Neuronal stem cell (in vitro differentiated cells): ENCODE results near the gene ATP11C.
"Not testable (repeated sequence)": the region's sequence is repeated elsewhere in the genome, so short reads cannot be mapped to it uniquely, and the experiment has no call there.

Source experiments
- DNase-seq: peaks from one replicate; pipeline ENCODE4 v3.0.0-alpha.2; 2013; ENCODE audit warnings: low spot score
- H2AFZ ChIP-seq: one replicate; pipeline ENCODE4 v1.6.1; 2013; ENCODE audit warnings: mild to moderate bottlenecking, low read length, inconsistent platforms
- H2AK5ac ChIP-seq: 2 replicates; pipeline ENCODE4 v1.6.1; 2013; ENCODE audit warnings: low read depth, mild to moderate bottlenecking, inconsistent platforms, low read length, moderate library complexity, mixed read lengths
- H2BK120ac ChIP-seq: 2 replicates; pipeline ENCODE4 v1.6.1; 2013; ENCODE audit warnings: low read depth, mild to moderate bottlenecking, inconsistent platforms, low read length, moderate library complexity, mixed read lengths
- H2BK12ac ChIP-seq: one replicate; pipeline ENCODE4 v1.6.1; 2013; ENCODE audit warnings: low read length, inconsistent platforms
- H2BK15ac ChIP-seq: 2 replicates; pipeline ENCODE4 v1.6.1; 2013; ENCODE audit warnings: mild to moderate bottlenecking, low read length, inconsistent platforms, mixed read lengths
- H2BK5ac ChIP-seq: one replicate; pipeline ENCODE4 v1.6.1; 2013; ENCODE audit warnings: inconsistent platforms, mild to moderate bottlenecking, low read length, moderate library complexity
- H3K14ac ChIP-seq: one replicate; pipeline ENCODE4 v1.6.1; 2013; ENCODE audit warnings: low read length, inconsistent platforms
- H3K18ac ChIP-seq: 2 replicates; pipeline ENCODE4 v1.6.1; 2013; ENCODE audit warnings: low read length, inconsistent platforms
- H3K23ac ChIP-seq: 2 replicates; pipeline ENCODE4 v1.6.1; 2013; ENCODE audit warnings: low read depth, mild to moderate bottlenecking, mixed read lengths, low read length, inconsistent platforms; ENCODE audit not compliant: poor library complexity
- H3K27ac ChIP-seq: replicated peaks from 3 replicates; pipeline ENCODE4 v1.5.1; 2013; ENCODE audit warnings: low read length, inconsistent platforms
- H3K27me3 ChIP-seq, 3 experiments: 2 replicates each; pipeline ENCODE4 v1.6.1; 2013; ENCODE audit warnings: low read length in 3 of 3, mild to moderate bottlenecking in 2 of 3, inconsistent platforms in 1 of 3, low read depth in 1 of 3, mixed read lengths in 1 of 3, moderate library complexity in 1 of 3; ENCODE audit not compliant: control insufficient read depth in 3 of 3, insufficient read depth in 3 of 3
- H3K36me3 ChIP-seq, 2 donors: replicated peaks in 1 of 2; 2 replicates each; pipeline ENCODE4 v1.6.1; 2013; ENCODE audit warnings: low read length in 2 of 2; ENCODE audit not compliant: control insufficient read depth in 2 of 2, insufficient read depth in 2 of 2
- H3K4ac ChIP-seq: 2 replicates; pipeline ENCODE4 v1.6.1; 2013; ENCODE audit warnings: inconsistent platforms, mild to moderate bottlenecking, low read length, moderate library complexity
- H3K4me1 ChIP-seq, 2 donors: 1 replicate in 1 of 2; 2 replicates in 1 of 2; pipeline ENCODE4 v1.6.1; 2013; ENCODE audit warnings: low read length in 2 of 2, low read depth in 1 of 2; ENCODE audit not compliant: control insufficient read depth in 2 of 2, insufficient read depth in 1 of 2
- H3K4me2 ChIP-seq: one replicate; pipeline ENCODE4 v1.6.1; 2013; ENCODE audit warnings: mild to moderate bottlenecking, low read length, inconsistent platforms; ENCODE audit not compliant: insufficient read depth, poor library complexity, severe bottlenecking
- H3K4me3 ChIP-seq, 2 donors: 2 replicates each; pipeline ENCODE4 v1.5.1; 2013; ENCODE audit warnings: low read length in 2 of 2, mild to moderate bottlenecking in 2 of 2, inconsistent platforms in 1 of 2, moderate library complexity in 1 of 2
- H3K79me1 ChIP-seq: one replicate; pipeline ENCODE4 v1.6.1; 2013; ENCODE audit warnings: low read depth, mild to moderate bottlenecking, inconsistent platforms, low read length, moderate library complexity
- H3K9ac ChIP-seq: one replicate; pipeline ENCODE4 v1.6.1; 2013; ENCODE audit warnings: mild to moderate bottlenecking, low read depth, low read length, inconsistent platforms; ENCODE audit not compliant: poor library complexity
- H3K9me3 ChIP-seq, 2 donors: replicated peaks in 1 of 2; 2 replicates each; pipeline versions ENCODE3 to v1.6.1; 2013; ENCODE audit warnings: low read length in 2 of 2, mild to moderate bottlenecking in 2 of 2, inconsistent platforms in 1 of 2, low read depth in 1 of 2, mixed read lengths in 1 of 2, moderate library complexity in 1 of 2; ENCODE audit not compliant: control insufficient read depth in 2 of 2, insufficient read depth in 1 of 2
- H4K8ac ChIP-seq: one replicate; pipeline ENCODE4 v1.6.1; 2013; ENCODE audit warnings: low read depth, mild to moderate bottlenecking, inconsistent platforms, low read length, moderate library complexity
- H4K91ac ChIP-seq: one replicate; pipeline ENCODE4 v1.6.1; 2013; ENCODE audit warnings: low read length, low read depth, mild to moderate bottlenecking, inconsistent platforms; ENCODE audit not compliant: poor library complexity
- WGBS, 2 donors: extraction: QIAGEN DNeasy Blood & Tissue Kit; methylation state at CpG; one replicate each; pipeline ENCODE4 v1.1.7; 2013; ENCODE audit warnings: missing lambda C conversion rate in 2 of 2, mixed read lengths in 1 of 2; ENCODE audit not compliant: insufficient read length in 2 of 2, insufficient replicate concordance in 1 of 2; ENCODE audit errors: extremely low coverage in 2 of 2; 5-methylcytosine and 5-hydroxymethylcytosine counted together

Gene ATP11C

DNA sequence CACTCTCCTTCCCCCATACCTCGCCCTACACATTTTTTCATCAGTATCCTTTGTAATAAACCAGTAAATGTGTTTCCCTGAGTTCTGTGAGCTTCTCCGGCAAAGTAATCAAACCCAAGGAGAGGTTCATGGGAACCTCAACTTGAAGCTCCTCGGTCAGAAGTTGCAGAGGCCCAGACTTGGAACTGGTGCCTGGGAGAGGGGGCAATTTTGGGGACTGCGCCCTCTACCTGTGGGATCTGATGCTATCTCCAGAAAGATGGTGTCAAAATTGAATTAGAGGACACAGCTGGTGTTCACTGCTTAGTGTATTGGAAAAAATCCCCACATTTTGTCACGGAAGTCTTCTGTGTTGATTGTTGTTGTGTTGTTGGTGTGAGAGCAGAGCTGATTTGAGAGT lies 70.6 kb downstream of the ATP11C start:
- H2BK12ac ChIP-seq = no peak overlapping the region
- no CpG with 5 or more reads among the region's 5 CpGs for WGBS, 2 donors
- no peaks in the 10 kb centered on the region for H3K4me1 ChIP-seq
- H3K9ac ChIP-seq = no peak overlapping the region
- H2AK5ac ChIP-seq = no peak overlapping the region
- no peaks in the 10 kb centered on the region for H3K79me1 ChIP-seq
- H3K27ac ChIP-seq = no peak overlapping the region
- H3K4me2 ChIP-seq = no peak overlapping the region
- no peak overlapping the region for H2AFZ ChIP-seq
- no peak overlapping the region for H2BK120ac ChIP-seq
- no peak overlapping the region for H4K91ac ChIP-seq
- no peak overlapping the region for H3K4ac ChIP-seq
- H3K36me3 ChIP-seq = no peaks in the 10 kb centered on the region
- H3K18ac ChIP-seq = no peak overlapping the region
- no peak for DNase-seq
- no peak overlapping the region for H3K14ac ChIP-seq
- no peak overlapping the region for H2BK5ac ChIP-seq
- no peak overlapping the region for H3K4me3 ChIP-seq
- H3K27me3 ChIP-seq = no peaks in the 10 kb centered on the region
- H3K23ac ChIP-seq = no peak overlapping the region
- H3K9me3 ChIP-seq = no peaks in the 10 kb centered on the region
- H2BK15ac ChIP-seq = no peak overlapping the region
- no peak overlapping the region for H4K8ac ChIP-seq

DNA sequence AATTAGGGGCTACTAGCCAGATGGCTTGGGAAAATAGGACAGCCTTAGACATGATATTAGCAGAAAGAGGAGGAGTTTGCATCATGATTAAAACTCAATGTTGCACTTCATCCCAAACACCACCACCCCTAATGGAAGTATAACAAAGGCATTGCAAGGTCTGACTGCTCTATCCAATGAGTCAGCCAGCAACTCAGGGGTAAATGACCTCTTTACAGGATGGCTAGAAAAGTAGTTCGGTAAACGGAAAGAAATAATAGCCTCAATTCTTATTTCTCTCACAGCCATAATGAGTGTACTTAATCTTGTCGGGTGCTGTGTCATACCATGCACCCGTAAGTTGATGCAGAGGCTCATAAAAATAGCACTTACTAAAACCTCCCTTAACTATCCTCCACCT lies 76.0 kb downstream of the ATP11C start:
- not testable (repeated sequence) for H3K4me1 ChIP-seq, H3K79me1 ChIP-seq, DNase-seq, H3K27ac ChIP-seq, H2AK5ac ChIP-seq, H3K18ac ChIP-seq, H3K9me3 ChIP-seq, H2AFZ ChIP-seq, H3K4me2 ChIP-seq, H3K14ac ChIP-seq, H2BK15ac ChIP-seq, H3K9ac ChIP-seq, H3K27me3 ChIP-seq, H3K4ac ChIP-seq, H2BK5ac ChIP-seq, H2BK12ac ChIP-seq, H3K23ac ChIP-seq, H3K4me3 ChIP-seq, H3K36me3 ChIP-seq, H4K91ac ChIP-seq, H4K8ac ChIP-seq, H2BK120ac ChIP-seq
- no CpG with 5 or more reads among the region's 4 CpGs for WGBS, 2 donors

DNA sequence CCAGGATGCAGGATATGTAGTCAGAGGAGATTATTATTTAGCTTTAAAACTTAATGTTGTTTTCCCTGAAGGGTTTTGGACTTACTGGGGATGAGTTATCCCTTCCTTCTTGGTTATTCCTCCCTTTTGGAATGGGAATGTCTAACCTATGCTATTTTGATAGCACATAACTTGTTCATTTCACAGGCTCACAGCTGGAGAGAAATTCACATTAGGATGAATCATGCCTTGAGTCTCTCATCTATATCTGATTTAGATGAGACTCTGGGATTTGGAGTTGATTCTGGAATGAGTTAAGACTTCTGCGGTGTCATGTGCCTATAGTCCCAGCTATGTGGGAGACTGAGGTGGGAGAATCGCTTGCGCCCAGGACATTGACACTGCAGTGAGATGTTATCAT lies 81.1 kb downstream of the ATP11C start:
- H2BK5ac ChIP-seq = no peak overlapping the region
- H3K27ac ChIP-seq = no peak overlapping the region
- no peak overlapping the region for H3K4me2 ChIP-seq
- H4K91ac ChIP-seq = no peak overlapping the region
- no peak overlapping the region for H3K18ac ChIP-seq
- no peak overlapping the region for H2AK5ac ChIP-seq
- H2AFZ ChIP-seq = no peak overlapping the region
- H3K4me1 ChIP-seq = peaks cover 0 to 6% of the 10 kb centered on the region in 2 donors
- H3K23ac ChIP-seq = no peak overlapping the region
- no peak overlapping the region for H2BK15ac ChIP-seq
- H3K9ac ChIP-seq = no peak overlapping the region
- no CpG with 5 or more reads among the region's 3 CpGs for WGBS, 2 donors
- H3K4ac ChIP-seq = no peak overlapping the region
- no peak overlapping the region for H2BK120ac ChIP-seq
- DNase-seq = no peak
- peaks cover 2% of the 10 kb centered on the region for H3K79me1 ChIP-seq
- H2BK12ac ChIP-seq = no peak overlapping the region
- no peaks in the 10 kb centered on the region for H3K9me3 ChIP-seq
- H3K4me3 ChIP-seq = no peak overlapping the region
- H4K8ac ChIP-seq = no peak overlapping the region
- H3K14ac ChIP-seq = no peak overlapping the region
- H3K27me3 ChIP-seq = no peaks in the 10 kb centered on the region
- no peaks in the 10 kb centered on the region for H3K36me3 ChIP-seq

DNA sequence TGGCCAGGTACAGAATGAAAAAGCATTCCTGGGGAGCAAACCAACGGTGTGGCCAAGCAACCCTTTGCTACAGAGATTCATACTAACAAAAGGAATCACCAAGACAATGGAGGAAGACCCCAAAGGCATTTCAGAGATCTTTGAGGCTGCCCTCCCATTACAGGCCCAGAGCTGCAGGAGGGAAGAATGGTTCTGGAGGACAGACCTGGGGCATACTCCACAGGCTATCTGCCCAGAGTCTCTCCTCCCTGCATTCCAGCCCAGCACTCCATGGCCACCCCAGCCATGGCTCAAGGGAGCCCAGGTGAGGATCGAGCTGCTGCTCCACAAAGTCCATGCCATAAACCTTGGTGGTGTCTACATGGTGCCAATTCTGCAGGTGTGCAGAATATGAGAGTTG lies 81.9 kb downstream of the ATP11C start:
- no peak overlapping the region for H2BK12ac ChIP-seq
- H3K27ac ChIP-seq = no peak overlapping the region
- peaks cover 0 to 6% of the 10 kb centered on the region in 2 donors for H3K4me1 ChIP-seq
- H3K9me3 ChIP-seq = no peaks in the 10 kb centered on the region
- H4K91ac ChIP-seq = no peak overlapping the region
- no peak overlapping the region for H3K4me3 ChIP-seq
- no CpG with 5 or more reads among the region's 2 CpGs for WGBS, 2 donors
- no peaks in the 10 kb centered on the region for H3K27me3 ChIP-seq
- peak overlapping the region; percentile 27 for H3K18ac ChIP-seq
- DNase-seq = no peak
- H3K4ac ChIP-seq = no peak overlapping the region
- no peak overlapping the region for H2BK15ac ChIP-seq
- H2BK5ac ChIP-seq = no peak overlapping the region
- H3K36me3 ChIP-seq = no peaks in the 10 kb centered on the region
- H4K8ac ChIP-seq = no peak overlapping the region
- H3K9ac ChIP-seq = no peak overlapping the region
- H3K79me1 ChIP-seq = peaks cover 2% of the 10 kb centered on the region
- no peak overlapping the region for H2BK120ac ChIP-seq
- H2AK5ac ChIP-seq = no peak overlapping the region
- H3K4me2 ChIP-seq = no peak overlapping the region
- H2AFZ ChIP-seq = no peak overlapping the region
- no peak overlapping the region for H3K14ac ChIP-seq
- no peak overlapping the region for H3K23ac ChIP-seq
